GM10248 (cell line): ENCODE measurements around the gene ATF7IP.

Experiments used
- CTCF ChIA-PET: fragments of 300-600 bp; sonication (Branson Sonifier 250); formaldehyde crosslinking; extraction: SDS; loops from one replicate; lab custom pipeline; 2021; ENCODE audit warnings: antibody characterized with exemption; lab: Yijun Ruan, JAX
- POLR2A ChIA-PET: fragments of 350-650 bp; sonication (Branson Sonifier 250); formaldehyde crosslinking; extraction: SDS; loops from one replicate; lab custom pipeline; 2020; ENCODE audit warnings: antibody characterized with exemption; lab: Yijun Ruan, JAX
- DNase-seq: peaks from one replicate; pipeline ENCODE4 v3.0.0; 2012; ENCODE audit errors: extremely low spot score
- TF ChIP-seq, protein P1 (sequence below): IDR thresholded peaks from 2 replicates; pipeline ENCODE4 v1.5.1; 2012; ENCODE audit warnings: mild to moderate bottlenecking, low read depth; ENCODE audit errors: extremely low read depth, missing control alignments, control extremely low read depth

Gene ATF7IP

GRCh38 chr12:14514946-14515345 is 149.5 kb downstream of the ATF7IP start:
- no peak for DNase-seq
- POLR2A ChIA-PET = no interaction called here
- CTCF ChIA-PET = no interaction called here
- TF ChIP-seq, protein P1, sequence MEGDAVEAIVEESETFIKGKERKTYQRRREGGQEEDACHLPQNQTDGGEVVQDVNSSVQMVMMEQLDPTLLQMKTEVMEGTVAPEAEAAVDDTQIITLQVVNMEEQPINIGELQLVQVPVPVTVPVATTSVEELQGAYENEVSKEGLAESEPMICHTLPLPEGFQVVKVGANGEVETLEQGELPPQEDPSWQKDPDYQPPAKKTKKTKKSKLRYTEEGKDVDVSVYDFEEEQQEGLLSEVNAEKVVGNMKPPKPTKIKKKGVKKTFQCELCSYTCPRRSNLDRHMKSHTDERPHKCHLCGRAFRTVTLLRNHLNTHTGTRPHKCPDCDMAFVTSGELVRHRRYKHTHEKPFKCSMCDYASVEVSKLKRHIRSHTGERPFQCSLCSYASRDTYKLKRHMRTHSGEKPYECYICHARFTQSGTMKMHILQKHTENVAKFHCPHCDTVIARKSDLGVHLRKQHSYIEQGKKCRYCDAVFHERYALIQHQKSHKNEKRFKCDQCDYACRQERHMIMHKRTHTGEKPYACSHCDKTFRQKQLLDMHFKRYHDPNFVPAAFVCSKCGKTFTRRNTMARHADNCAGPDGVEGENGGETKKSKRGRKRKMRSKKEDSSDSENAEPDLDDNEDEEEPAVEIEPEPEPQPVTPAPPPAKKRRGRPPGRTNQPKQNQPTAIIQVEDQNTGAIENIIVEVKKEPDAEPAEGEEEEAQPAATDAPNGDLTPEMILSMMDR = no peak

DNA sequence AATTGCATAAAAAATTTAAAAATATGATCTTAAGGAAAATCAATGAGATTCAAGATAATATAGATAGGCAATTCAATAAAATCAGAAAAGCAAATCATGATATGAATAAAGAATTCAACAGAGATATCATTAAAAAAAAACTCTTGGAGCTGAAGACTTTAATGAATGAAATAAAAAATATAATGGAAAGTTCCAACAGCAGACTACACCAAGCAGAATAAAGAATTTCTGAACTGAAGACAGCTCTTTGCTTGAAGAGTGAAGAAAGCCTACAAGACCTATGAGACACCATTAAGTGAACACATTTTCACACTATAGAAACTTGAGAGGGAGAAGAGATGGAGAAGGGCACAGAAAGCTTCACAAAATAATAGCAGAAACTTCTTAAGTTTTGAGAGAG is 156.3 kb downstream of the ATF7IP start:
- CTCF ChIA-PET = interaction anchor here (1.4 kb wide), 1 partner anchor 14 kb away, joined by 3 read pairs; no protein-coding TSS in a partner anchor
- POLR2A ChIA-PET = no interaction called here

GRCh38 chr12:14525964-14526363 is 160.5 kb downstream of the ATF7IP start:
- DNase-seq = no peak
- POLR2A ChIA-PET = no interaction called here
- CTCF ChIA-PET = interaction anchor here (1.4 kb wide), 1 partner anchor 18 kb away, joined by 3 read pairs; no protein-coding TSS in a partner anchor
- TF ChIP-seq, protein P1 = no peak

More for the DNA sequence above, 156.3 kb downstream of the ATF7IP start:
- no peak for DNase-seq
- TF ChIP-seq, protein P1 = no peak

GRCh38 chr12:14532152-14532551 is 166.7 kb downstream of the ATF7IP start:
- ChIA-PET POLR2A (no interaction called here), CTCF (interaction anchor here (0.7 to 1.9 kb wide), 5 partner anchors 8 to 20 kb away, joined by 3 to 8 read pairs (median 4); no protein-coding TSS in a partner anchor)
- DNase-seq = no peak
- TF ChIP-seq, protein P1 = no peak

DNA sequence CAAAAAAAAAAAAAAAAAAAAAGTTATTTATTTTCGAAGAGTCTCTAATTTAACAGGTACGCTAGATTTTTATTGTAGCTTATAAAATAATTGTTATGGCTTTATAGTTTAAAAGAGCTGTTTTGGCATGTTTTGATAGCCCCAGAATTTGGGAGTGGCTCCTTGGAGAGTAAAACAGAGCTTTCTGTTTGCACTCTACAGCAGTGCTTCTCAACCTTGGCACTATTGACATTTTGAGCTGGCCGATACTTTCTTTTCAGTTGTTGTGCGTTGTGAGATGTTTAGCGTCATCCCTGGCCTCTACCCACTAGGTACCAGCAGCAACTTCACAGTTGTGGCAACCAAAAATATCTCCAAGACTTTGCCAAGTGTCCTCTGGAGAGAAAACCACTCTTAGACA is 171.6 kb downstream of the ATF7IP start:
- DNase-seq = no peak

DNA sequence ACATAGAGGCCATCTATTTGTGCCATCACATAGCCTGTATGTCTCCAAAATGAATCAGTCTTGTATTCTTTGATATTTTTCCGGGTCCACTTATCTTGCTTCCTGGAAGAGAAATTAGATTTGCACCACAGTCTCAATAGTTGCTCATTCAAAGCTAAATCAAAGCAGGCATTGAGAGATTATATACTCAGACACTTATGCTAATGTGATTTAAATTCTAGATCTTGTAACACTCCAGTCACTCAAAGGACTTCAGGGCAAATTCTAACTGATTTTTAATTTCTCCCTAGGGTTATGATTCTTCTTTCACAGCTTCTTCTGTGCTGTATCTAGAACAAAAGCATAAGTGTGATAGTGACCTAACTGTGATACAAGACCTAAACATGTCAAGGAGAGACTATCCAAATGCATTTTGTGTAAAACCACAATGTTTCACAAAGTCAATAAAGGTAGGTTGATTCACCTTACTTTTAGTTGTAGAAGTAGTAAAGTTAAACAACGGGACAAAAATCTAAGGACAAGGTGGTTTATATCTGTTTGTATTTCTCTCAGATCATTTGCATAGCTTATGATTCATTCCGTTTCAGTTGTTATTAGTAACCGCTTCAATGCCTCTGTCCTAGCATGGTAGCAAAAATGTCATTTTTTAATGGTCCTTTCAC is 175.4 kb downstream of the ATF7IP start:
- DNase-seq = no peak
- ChIA-PET CTCF (interaction anchor here (0.9 to 1.6 kb wide), 3 partner anchors 9 to 677 kb away, joined by 3 to 5 read pairs (median 4); no protein-coding TSS in a partner anchor), POLR2A (no interaction called here)
- TF ChIP-seq, protein P1 = no peak

More for the DNA sequence above, 171.6 kb downstream of the ATF7IP start:
- ChIA-PET POLR2A (no interaction called here), CTCF (interaction anchor here (0.6 kb wide), 1 partner anchor 10 kb away, joined by 3 read pairs; no protein-coding TSS in a partner anchor)
- TF ChIP-seq, protein P1 = no peak
